ENCODE results near the gene BTN3A1. TPM values are rescaled to one million over a fixed set of nuclear protein-coding genes. Genes with fewer than 3 reads are reported as not detected.

BTN3A1 gene
- total RNA-seq, 1 donor from 2014 or later = 9.7 TPM

GRCh38 chr6:26403893-26404292 lies 1.8 kb downstream of the BTN3A1 start:
- Histone ChIP-seq H2AFZ (replicated peaks) (no peak overlapping the region), H3K4me1 (peaks cover 17% of the 10 kb centered on the region), H3K9ac (no peak overlapping the region), H3K4me3 (no peak overlapping the region), H3K9me3 (ENCODE audit: low read depth) (no peaks in the 10 kb centered on the region), H3K27ac (no peak overlapping the region), H3K27me3 (no peaks in the 10 kb centered on the region), H4K20me1 (ENCODE audit: low read depth) (no peaks in the 10 kb centered on the region), H3K79me2 (ENCODE audit: low read depth) (no peaks in the 10 kb centered on the region), H3F3A (ENCODE audit: low read depth) (no peaks in the 10 kb centered on the region), H3K4me2 (peak overlapping the region; percentile 18), H3K36me3 (no peaks in the 10 kb centered on the region)
- Mint-ChIP-seq H3K36me3 (peaks cover 10% of the 10 kb centered on the region), H3K4me1 (peaks cover 19% of the 10 kb centered on the region), H3K27me3 (ENCODE audit: insufficient read depth, low read depth) (no peaks in the 10 kb centered on the region), H3K9me3 (no peaks in the 10 kb centered on the region), H3K27ac (no peak overlapping the region), H3K4me3 (peak overlapping the region; percentile 1)
- DNase-seq (ENCODE audit: low spot score) = peak; percentile 36
- TF ChIP-seq EZH2phosphoT487 (IDR thresholded peaks at IDR 0.05) = no peak
- TF ChIP-seq EZH2 (IDR thresholded peaks at IDR 0.05) = no peak
- no peak for TF ChIP-seq CTCF (IDR thresholded peaks at IDR 0.05)

GRCh38 chr6:26404546-26404945 lies 2.5 kb downstream of the BTN3A1 start:
- Histone ChIP-seq H3K9ac (no peak overlapping the region), H3K4me2 (no peak overlapping the region), H2AFZ (replicated peaks) (no peak overlapping the region), H3K36me3 (no peaks in the 10 kb centered on the region), H3K9me3 (ENCODE audit: low read depth) (no peaks in the 10 kb centered on the region), H3K4me3 (no peak overlapping the region), H3K79me2 (ENCODE audit: low read depth) (no peaks in the 10 kb centered on the region), H4K20me1 (ENCODE audit: low read depth) (no peaks in the 10 kb centered on the region), H3K4me1 (peaks cover 17% of the 10 kb centered on the region), H3K27ac (no peak overlapping the region), H3F3A (ENCODE audit: low read depth) (no peaks in the 10 kb centered on the region), H3K27me3 (no peaks in the 10 kb centered on the region)
- peaks cover 10% of the 10 kb centered on the region for H3K36me3 Mint-ChIP-seq
- DNase-seq (ENCODE audit: low spot score) = no peak
- no peak overlapping the region for H3K4me3 Mint-ChIP-seq
- no peaks in the 10 kb centered on the region for H3K9me3 Mint-ChIP-seq
- H3K27ac Mint-ChIP-seq = no peak overlapping the region
- TF ChIP-seq EZH2 (IDR thresholded peaks at IDR 0.05) (no peak), EZH2phosphoT487 (IDR thresholded peaks at IDR 0.05) (no peak)
- H3K4me1 Mint-ChIP-seq = peaks cover 24% of the 10 kb centered on the region
- no peaks in the 10 kb centered on the region for H3K27me3 Mint-ChIP-seq (ENCODE audit: insufficient read depth, low read depth)

GRCh38 chr6:26408828-26409730 lies 7.0 kb downstream of the BTN3A1 start:
- no peaks in the 10 kb centered on the region for H3K27me3 ChIP-seq
- peaks cover 13% of the 10 kb centered on the region for H3K36me3 Mint-ChIP-seq
- no peaks in the 10 kb centered on the region for H4K20me1 ChIP-seq (ENCODE audit: low read depth)

More at GRCh38 chr6:26408828-26409730, 7.0 kb downstream of the BTN3A1 start:
- Histone ChIP-seq H3K79me2 (ENCODE audit: low read depth) (no peaks in the 10 kb centered on the region), H3K9me3 (ENCODE audit: low read depth) (no peaks in the 10 kb centered on the region), H3F3A (ENCODE audit: low read depth) (no peaks in the 10 kb centered on the region), H3K36me3 (no peaks in the 10 kb centered on the region), H3K4me2 (no peak overlapping the region), H3K4me3 (no peak overlapping the region), H2AFZ (replicated peaks) (no peak overlapping the region), H3K27ac (no peak overlapping the region), H3K4me1 (peaks cover 5% of the 10 kb centered on the region), H3K9ac (no peak overlapping the region)
- Mint-ChIP-seq H3K4me3 (peak overlapping the region; percentile 58), H3K9me3 (no peaks in the 10 kb centered on the region), H3K27me3 (ENCODE audit: insufficient read depth, low read depth) (no peaks in the 10 kb centered on the region), H3K27ac (no peak overlapping the region), H3K4me1 (peaks cover 14% of the 10 kb centered on the region)
- no peak for DNase-seq (ENCODE audit: low spot score)
- TF ChIP-seq EZH2phosphoT487 (IDR thresholded peaks at IDR 0.05) (no peak), CTCF (IDR thresholded peaks at IDR 0.05) (no peak), EZH2 (IDR thresholded peaks at IDR 0.05) (no peak)
